OCI-LY3 (cell line): ENCODE measurements around the gene OBSCN.

Experiments
- H2AFZ ChIP-seq: fragments of 200-600, 300-600 bp; shearing (Covaris generic); 2 replicates; pipeline ENCODE4 v1.6.0; 2014; ENCODE audit warnings: antibody characterized with exemption, low read depth, low read length
- H3K27ac ChIP-seq: fragments of 200-600, 300-600 bp; sonication (generic); 2 replicates; pipeline ENCODE4 v1.5.1; 2014; ENCODE audit warnings: mild to moderate bottlenecking, low read length, moderate library complexity, mixed read lengths
- H3K27me3 ChIP-seq: fragments of 200-600, 300-600 bp; sonication (generic); 2 replicates; pipeline ENCODE4 v1.6.1; 2014; ENCODE audit warnings: low read depth, low read length, mixed read lengths
- H3K36me3 ChIP-seq: fragments of 200-600, 300-600 bp; sonication (generic); replicated peaks from 2 replicates; pipeline ENCODE3; 2014; ENCODE audit warnings: low read depth, low read length, mixed read lengths
- H3K4me1 ChIP-seq: fragments of 300-600, 200-600 bp; sonication (generic); 2 replicates; pipeline ENCODE4 v1.6.1; 2014; ENCODE audit warnings: low read length, mixed read lengths
- H3K4me2 ChIP-seq: fragments of 200-600, 300-600 bp; sonication (generic); 2 replicates; pipeline ENCODE4 v1.6.1; 2014; ENCODE audit warnings: low read length, mixed read lengths
- H3K4me3 ChIP-seq: fragments of 300-600, 200-600 bp; sonication (generic); 2 replicates; pipeline ENCODE4 v1.5.1; 2014; ENCODE audit warnings: antibody characterized with exemption, mild to moderate bottlenecking, low read length, moderate library complexity
- H3K79me2 ChIP-seq: fragments of 300-600, 200-600 bp; shearing (Covaris generic); 2 replicates; pipeline ENCODE4 v1.6.1; 2014; ENCODE audit warnings: mild to moderate bottlenecking, low read length, mixed read lengths
- H3K9ac ChIP-seq: fragments of 300-600, 200-600 bp; shearing (Covaris generic); 2 replicates; pipeline ENCODE4 v1.6.0; 2014; ENCODE audit warnings: mild to moderate bottlenecking, low read length, moderate library complexity
- H3K9me3 ChIP-seq: fragments of 200-600, 300-600 bp; shearing (Covaris generic); 2 replicates; pipeline ENCODE4 v1.6.1; 2014; ENCODE audit warnings: low read length, mixed read lengths; ENCODE audit not compliant: insufficient read depth
- H4K20me1 ChIP-seq: fragments of 200-600, 300-600 bp; sonication (generic); 2 replicates; pipeline ENCODE4 v1.6.1; 2016; ENCODE audit warnings: low read length, mixed read lengths; ENCODE audit not compliant: insufficient read depth
- EZH2phosphoT487 ChIP-seq: fragments of 200-600 bp; shearing (Covaris generic); IDR thresholded peaks from 2 replicates; pipeline ENCODE4 v1.6.1; 2018; ENCODE audit warnings: antibody characterized with exemption, mixed run types, low read depth
- TF ChIP-seq, protein P1 (sequence below): fragments of 200-600, 300-600 bp; sonication (generic); IDR thresholded peaks from 2 replicates; pipeline ENCODE4 v1.5.1; 2014; ENCODE audit warnings: antibody characterized with exemption, low read length, low read depth

The OBSCN gene

DNA sequence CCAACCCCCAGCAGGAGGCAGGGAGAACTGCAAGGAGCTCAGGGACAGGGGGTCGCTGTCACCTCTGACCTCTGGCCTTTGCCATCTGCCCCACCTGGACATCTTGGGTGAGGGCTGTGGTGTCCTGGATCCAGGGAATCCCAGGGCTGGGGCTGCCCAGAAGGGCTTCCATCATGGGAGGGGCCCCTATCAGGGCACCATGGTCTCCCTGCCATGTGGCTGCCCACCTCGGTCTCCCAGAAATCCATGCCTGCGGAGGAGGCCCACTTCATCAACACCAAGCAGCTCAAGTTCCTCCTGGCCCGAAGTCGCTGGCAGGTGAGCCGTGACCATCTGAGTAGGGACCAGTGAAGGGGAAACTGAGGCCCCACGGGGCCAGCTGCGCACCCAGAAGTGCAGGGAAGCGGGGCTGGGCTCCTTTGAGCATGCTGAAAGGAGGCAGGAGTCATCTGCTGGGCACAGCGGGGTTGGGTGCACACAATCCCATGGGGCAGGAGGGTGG is 162.6 kb downstream of the OBSCN start:
- H4K20me1 ChIP-seq = no peaks in the 10 kb centered on the region
- no peaks in the 10 kb centered on the region for H3K79me2 ChIP-seq
- H3K4me3 ChIP-seq = no peak overlapping the region
- H3K9ac ChIP-seq = no peak overlapping the region
- H3K4me1 ChIP-seq = peaks cover 17% of the 10 kb centered on the region
- H2AFZ ChIP-seq = no peak overlapping the region
- no peak overlapping the region for H3K27ac ChIP-seq
- no peaks in the 10 kb centered on the region for H3K9me3 ChIP-seq
- TF ChIP-seq, protein P1, sequence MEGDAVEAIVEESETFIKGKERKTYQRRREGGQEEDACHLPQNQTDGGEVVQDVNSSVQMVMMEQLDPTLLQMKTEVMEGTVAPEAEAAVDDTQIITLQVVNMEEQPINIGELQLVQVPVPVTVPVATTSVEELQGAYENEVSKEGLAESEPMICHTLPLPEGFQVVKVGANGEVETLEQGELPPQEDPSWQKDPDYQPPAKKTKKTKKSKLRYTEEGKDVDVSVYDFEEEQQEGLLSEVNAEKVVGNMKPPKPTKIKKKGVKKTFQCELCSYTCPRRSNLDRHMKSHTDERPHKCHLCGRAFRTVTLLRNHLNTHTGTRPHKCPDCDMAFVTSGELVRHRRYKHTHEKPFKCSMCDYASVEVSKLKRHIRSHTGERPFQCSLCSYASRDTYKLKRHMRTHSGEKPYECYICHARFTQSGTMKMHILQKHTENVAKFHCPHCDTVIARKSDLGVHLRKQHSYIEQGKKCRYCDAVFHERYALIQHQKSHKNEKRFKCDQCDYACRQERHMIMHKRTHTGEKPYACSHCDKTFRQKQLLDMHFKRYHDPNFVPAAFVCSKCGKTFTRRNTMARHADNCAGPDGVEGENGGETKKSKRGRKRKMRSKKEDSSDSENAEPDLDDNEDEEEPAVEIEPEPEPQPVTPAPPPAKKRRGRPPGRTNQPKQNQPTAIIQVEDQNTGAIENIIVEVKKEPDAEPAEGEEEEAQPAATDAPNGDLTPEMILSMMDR = no peak
- no peak for TF ChIP-seq EZH2phosphoT487
- no peaks in the 10 kb centered on the region for H3K36me3 ChIP-seq
- no peaks in the 10 kb centered on the region for H3K27me3 ChIP-seq
- H3K4me2 ChIP-seq = no peak overlapping the region

DNA sequence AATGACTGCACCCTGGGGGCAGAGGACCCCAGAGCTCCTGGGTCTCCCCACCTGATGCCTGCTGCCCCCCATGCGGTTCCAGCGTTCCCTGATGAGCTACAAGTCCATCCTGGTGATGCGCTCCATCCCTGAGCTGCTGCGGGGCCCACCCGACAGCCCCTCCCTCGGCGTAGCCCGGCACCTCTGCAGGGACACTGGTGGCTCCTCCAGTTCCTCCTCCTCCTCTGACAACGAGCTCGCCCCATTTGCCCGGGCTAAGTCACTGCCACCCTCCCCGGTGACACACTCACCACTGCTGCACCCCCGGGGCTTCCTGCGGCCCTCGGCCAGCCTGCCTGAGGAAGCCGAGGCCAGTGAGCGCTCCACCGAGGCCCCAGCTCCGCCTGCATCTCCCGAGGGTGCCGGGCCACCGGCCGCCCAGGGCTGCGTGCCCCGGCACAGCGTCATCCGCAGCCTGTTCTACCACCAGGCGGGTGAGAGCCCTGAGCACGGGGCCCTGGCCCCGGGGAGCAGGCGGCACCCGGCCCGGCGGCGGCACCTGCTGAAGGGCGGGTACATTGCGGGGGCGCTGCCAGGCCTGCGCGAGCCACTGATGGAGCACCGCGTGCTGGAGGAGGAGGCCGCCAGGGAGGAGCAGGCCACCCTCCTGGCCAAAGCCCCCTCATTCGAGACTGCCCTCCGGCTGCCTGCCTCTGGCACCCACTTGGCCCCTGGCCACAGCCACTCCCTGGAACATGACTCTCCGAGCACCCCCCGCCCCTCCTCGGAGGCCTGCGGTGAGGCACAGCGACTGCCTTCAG is 163.3 kb downstream of the OBSCN start:
- TF ChIP-seq, protein P1 = no peak
- H4K20me1 ChIP-seq = no peaks in the 10 kb centered on the region
- H3K27ac ChIP-seq = no peak overlapping the region
- H3K4me1 ChIP-seq = peaks cover 17% of the 10 kb centered on the region
- no peaks in the 10 kb centered on the region for H3K9me3 ChIP-seq
- H3K9ac ChIP-seq = no peak overlapping the region
- no peak overlapping the region for H2AFZ ChIP-seq
- no peak overlapping the region for H3K4me3 ChIP-seq
- no peaks in the 10 kb centered on the region for H3K27me3 ChIP-seq
- H3K4me2 ChIP-seq = no peak overlapping the region
- H3K36me3 ChIP-seq = no peaks in the 10 kb centered on the region
- no peaks in the 10 kb centered on the region for H3K79me2 ChIP-seq

DNA sequence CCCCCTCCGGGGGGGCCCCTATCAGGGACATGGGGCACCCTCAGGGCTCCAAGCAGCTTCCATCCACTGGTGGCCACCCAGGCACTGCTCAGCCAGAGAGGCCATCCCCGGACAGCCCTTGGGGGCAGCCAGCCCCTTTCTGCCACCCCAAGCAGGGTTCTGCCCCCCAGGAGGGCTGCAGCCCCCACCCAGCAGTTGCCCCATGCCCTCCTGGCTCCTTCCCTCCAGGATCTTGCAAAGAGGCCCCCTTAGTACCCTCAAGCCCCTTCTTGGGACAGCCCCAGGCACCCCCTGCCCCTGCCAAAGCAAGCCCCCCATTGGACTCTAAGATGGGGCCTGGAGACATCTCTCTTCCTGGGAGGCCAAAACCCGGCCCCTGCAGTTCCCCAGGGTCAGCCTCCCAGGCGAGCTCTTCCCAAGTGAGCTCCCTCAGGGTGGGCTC is 163.9 kb downstream of the OBSCN start:
- TF ChIP-seq, protein P1 = no peak
- no peak for TF ChIP-seq EZH2phosphoT487
- Histone ChIP-seq H3K4me3 (no peak overlapping the region), H2AFZ (no peak overlapping the region)

DNA sequence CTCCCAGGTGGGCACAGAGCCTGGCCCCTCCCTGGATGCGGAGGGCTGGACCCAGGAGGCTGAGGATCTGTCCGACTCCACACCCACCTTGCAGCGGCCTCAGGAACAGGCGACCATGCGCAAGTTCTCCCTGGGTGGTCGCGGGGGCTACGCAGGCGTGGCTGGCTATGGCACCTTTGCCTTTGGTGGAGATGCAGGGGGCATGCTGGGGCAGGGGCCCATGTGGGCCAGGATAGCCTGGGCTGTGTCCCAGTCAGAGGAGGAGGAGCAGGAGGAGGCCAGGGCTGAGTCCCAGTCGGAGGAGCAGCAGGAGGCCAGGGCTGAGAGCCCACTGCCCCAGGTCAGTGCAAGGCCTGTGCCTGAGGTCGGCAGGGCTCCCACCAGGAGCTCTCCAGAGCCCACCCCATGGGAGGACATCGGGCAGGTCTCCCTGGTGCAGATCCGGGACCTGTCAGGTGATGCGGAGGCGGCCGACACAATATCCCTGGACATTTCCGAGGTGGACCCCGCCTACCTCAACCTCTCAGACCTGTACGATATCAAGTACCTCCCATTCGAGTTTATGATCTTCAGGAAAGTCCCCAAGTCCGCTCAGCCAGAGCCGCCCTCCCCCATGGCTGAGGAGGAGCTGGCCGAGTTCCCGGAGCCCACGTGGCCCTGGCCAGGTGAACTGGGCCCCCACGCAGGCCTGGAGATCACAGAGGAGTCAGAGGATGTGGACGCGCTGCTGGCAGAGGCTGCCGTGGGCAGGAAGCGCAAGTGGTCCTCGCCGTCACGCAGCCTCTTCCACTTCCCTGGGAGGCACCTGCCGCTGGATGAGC is 164.5 kb downstream of the OBSCN start:
- H3K27me3 ChIP-seq = no peaks in the 10 kb centered on the region
- peak overlapping the region; percentile 83 for H3K4me2 ChIP-seq

More for the DNA sequence above, 163.9 kb downstream of the OBSCN start:
- no peak overlapping the region for H3K27ac ChIP-seq
- H3K36me3 ChIP-seq = no peaks in the 10 kb centered on the region
- H3K79me2 ChIP-seq = no peaks in the 10 kb centered on the region
- peaks cover 17% of the 10 kb centered on the region for H3K4me1 ChIP-seq
- no peaks in the 10 kb centered on the region for H3K9me3 ChIP-seq
- no peak overlapping the region for H3K9ac ChIP-seq
- no peaks in the 10 kb centered on the region for H4K20me1 ChIP-seq
- H3K4me2 ChIP-seq = no peak overlapping the region
- no peaks in the 10 kb centered on the region for H3K27me3 ChIP-seq

More for the DNA sequence above, 164.5 kb downstream of the OBSCN start:
- H3K4me1 ChIP-seq = peaks cover 17% of the 10 kb centered on the region
- H4K20me1 ChIP-seq = no peaks in the 10 kb centered on the region
- H3K9ac ChIP-seq = peak overlapping the region; percentile 34; the same call in 1 of the 2 replicates
- peak overlapping the region; percentile 63; the same call in 1 of the 2 replicates for H2AFZ ChIP-seq
- no peaks in the 10 kb centered on the region for H3K9me3 ChIP-seq
- H3K79me2 ChIP-seq = no peaks in the 10 kb centered on the region
- no peaks in the 10 kb centered on the region for H3K36me3 ChIP-seq
- no peak overlapping the region for H3K27ac ChIP-seq
- peak overlapping the region; percentile 71 for H3K4me3 ChIP-seq
- no peak for TF ChIP-seq EZH2phosphoT487
- TF ChIP-seq, protein P1 = no peak
